GM21619 (cell line): ENCODE data around the gene HOXA6.

Source experiments
- ATAC-seq: cut with Tn5 transposase; IDR thresholded peaks from one replicate; pipeline ENCODE4 v1.9.1; 2021; ENCODE audit not compliant: unreplicated experiment

Gene HOXA6

DNA sequence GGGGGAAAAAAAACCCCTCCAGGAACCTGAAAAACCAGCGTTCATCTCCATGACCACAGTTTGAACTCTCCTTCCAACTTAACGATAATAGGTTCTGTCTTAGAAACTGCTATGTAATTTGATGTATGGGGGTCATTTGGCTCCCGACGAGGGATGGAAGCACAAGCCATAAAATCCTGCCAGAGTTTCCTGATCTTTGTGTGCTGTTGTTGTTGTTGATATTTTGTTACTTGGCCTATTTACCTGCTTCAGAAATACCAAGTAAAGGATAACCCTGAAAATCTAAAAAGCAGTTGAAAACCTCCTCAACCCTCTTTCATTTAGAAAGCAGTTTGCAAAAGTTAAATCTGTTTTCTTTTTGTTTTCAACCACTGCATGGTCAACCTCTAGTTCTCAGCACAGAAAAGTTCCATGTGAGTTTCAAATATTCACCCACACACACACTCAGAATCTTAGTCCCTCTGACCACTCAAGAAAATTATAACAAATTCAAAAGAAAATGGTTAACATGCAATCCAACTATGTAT lies 35.8 kb downstream of the HOXA6 start:
- no peak for ATAC-seq

- no peak for ATAC-seq
Measured at GRCh38 chr7:27111042-27111750, 36.4 kb downstream of the HOXA6 start.

DNA sequence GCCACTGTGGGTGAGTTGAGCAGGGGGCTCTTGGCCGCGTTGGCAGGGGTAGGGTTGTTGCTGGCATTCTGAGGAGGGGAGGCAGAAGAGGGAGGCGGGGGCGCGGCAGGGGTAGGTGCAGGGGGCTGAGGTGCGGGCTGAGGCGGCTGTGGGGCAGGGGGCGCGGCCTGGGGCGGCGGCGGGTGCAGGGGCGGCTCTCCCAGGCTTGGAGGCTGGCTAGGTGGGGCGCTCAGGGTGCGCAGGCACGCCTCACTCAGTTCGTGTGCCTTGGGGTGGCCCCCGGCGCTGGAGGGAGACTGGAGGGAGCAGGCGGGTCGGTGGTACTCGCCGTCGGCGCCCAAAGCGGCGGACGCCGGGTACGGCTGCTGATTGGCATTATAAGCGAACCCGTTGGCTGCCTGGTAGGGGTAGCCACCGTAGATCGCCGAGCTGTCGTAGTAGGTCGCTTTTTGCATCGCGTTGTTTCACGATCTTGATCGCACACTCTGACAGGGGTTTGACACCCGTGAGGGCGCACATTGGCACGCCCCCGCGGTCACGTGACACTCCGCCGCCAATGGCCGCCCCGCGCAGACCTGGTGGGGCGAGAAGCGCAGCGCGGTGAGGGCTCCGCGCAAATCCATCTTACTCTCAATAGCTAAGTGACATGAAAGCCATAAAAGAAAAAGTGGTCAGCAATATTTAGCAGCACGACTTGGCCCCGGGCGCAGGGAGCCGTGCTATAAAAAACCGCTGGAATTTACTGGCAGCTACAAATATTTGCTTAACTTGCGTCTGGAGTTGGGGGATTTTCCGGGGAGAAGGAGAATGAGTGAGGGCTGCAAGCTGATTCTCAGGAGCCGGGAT lies 37.2 kb downstream of the HOXA6 start:
- no peak for ATAC-seq

- ATAC-seq = no peak
Measured at GRCh38 chr7:27109466-27110185, 37.9 kb downstream of the HOXA6 start.

DNA sequence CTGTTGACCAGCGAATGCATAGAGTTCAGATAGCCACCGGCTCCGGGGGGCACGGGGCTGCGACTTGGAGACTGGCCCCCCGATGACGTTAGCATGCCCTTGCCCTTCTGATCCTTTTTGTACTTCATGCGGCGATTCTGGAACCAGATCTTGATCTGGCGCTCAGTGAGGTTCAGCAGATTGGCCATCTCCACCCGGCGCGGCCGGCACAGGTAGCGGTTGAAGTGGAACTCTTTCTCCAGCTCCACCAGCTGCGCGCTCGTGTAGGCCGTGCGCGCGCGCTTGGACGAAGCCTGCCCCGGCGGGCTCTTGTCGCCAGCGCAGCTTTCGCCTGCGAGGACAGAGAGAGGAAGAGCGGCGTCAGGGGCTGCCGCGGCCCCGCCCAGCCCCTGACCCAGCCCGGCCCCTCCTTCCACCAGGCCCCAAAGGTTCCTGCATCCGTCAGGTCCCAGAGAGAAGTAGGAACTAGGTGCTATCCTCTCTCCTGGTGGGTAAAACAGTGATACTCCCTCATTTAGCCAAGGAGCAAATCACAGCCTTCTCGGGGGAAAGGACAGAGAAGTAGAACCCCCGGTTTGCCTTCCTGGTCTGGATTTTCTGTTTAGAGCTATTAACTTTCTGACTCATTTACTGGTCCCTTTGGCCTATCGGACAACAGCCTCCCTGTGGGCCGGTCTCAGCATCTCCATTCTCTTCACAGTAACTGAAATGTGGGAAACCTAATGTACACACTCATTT lies 39.0 kb downstream of the HOXA6 start:
- no peak for ATAC-seq

GRCh38 chr7:27107391-27108381 lies 39.9 kb downstream of the HOXA6 start:
- ATAC-seq = no peak

DNA sequence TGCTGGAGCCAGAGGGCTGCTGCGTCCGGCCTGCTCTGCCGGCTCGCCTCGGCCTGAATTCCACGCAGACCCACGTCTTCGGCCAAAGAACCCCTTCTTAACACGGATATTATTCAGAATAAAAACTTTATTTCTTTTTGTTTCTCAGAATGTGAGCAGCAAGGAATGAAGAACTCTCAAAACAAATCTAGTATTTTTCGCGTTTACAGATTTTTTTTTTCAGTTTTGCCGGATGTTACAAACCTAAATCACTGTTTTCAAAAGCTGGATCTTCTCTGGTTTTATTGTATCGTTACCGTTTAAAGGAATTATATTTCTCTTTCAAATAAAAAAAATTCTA lies 40.7 kb downstream of the HOXA6 start:
- no peak for ATAC-seq

DNA sequence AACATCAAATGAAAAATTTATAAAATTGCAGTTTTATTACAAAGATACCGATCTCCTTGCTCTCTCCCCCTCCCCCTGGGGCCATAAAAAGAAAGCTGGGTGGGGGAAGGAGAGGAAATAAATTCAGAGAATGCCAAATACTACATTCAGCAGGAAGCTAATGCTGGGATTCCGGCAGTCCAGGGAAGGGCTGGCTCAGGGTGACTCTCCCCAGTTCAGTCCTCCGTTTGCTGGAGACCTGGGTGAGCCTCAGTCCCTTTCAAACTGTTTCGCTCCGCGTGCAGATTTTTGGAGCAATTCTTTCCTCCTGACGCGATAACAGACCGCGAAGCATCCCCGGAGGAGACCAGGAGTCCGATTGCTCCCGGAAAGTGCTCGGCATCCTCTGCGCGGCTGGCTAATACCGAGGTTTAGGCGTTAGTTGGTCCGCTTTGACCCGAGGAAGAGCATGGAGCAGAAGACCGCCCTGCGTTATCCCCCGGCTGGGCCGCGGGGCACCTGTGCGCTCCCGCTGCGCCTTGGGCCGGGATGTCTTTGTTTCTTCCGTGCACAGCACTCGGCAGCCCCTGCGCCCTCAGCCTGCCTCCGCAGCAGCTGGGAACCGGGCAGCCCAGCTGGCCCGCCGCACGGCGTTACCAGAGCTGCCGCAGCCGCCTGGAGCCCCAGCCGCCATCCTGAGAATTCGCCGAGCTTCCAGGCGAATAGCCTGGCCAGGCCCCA lies 41.2 kb downstream of the HOXA6 start:
- ATAC-seq = no peak

DNA sequence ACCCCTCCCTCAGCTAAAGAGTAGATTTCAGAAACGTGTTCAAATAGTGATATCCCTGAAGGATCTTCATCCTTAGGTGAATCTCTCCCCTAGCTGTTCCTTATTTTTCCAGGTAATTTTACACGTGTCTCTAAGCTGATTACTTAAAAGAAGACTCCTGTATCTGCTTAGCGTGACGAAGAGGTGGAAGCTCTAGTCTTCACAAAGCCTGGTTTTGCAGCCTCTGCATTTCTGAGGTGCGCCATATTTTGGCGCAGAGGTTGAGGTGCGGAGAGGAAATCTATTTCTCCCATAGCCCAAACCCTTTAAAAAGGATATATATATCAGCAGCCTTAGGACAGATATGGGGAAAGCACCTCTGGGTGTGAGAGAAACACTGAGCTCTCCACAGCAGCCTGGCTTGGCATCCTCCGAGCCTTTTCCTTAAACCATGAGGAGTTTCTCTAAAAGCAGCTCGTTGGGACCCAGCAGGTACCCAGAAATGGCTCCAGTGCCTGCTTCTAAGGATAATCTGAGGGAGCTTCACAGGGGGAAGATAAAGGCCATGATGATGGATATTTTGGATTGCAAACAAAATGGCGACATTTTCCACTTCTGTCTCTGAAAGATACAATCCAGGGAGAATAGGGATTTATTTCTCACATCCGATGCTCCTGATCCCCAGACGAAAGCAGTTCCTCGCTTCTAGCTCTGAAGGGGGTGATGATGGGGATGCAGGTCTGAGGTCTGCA lies 42.1 kb downstream of the HOXA6 start:
- no peak for ATAC-seq

- no peak for ATAC-seq
Measured at GRCh38 chr7:27104341-27105058, 43.1 kb downstream of the HOXA6 start.

- ATAC-seq = no peak
Measured at GRCh38 chr7:27103489-27104226, 43.9 kb downstream of the HOXA6 start.

GRCh38 chr7:27102581-27103442 lies 44.8 kb downstream of the HOXA6 start, which contains the start of gene HOXA2:
HOXA2 (minus strand) TSS chr7:27102683; CDS start chr7:27102500, 183 bp downstream.
- no peak for ATAC-seq

DNA sequence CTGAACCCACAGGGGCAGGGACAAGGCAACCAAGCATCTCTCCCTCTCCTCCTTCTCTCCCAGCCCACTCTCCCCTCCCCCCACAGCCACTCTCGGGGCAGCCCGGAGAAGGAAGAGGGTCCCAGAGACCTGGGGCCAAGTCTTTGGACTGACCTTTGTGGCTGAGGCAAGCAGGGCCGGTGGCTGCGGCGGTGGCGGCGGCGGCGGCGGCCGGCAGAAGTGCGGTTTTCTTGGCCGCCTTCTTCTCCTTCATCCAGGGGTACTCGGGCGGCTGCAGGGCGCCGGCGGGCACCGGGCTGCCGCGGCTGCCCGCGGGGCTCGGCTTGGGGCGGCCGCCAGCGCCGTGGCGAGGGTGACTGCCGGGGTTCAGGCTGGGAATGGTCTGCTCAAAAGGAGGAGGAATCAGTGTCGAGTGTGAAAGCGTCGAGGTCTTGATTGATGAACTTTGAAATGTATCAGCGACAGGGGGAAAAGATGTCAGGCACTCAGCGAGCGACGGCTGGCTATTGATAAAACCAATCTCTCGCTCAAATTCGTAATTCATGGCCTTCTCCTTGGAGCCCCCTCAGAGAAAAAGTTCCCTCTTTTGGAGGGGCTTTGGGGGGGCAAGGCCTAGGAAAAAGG lies 45.5 kb downstream of the HOXA6 start:
- no peak for ATAC-seq

- ATAC-seq = no peak
Measured at GRCh38 chr7:27101171-27101956, 46.2 kb downstream of the HOXA6 start.

GRCh38 chr7:27100694-27101170 lies 46.8 kb downstream of the HOXA6 start:
- ATAC-seq = no peak
